ENCODE results near the gene LMOD1.

GRCh38 chr1:201964261-201964660, 17.9 kb upstream of the LMOD1 start:
- TF ChIP-seq EZH2 (IDR thresholded peaks at IDR 0.05; ENCODE audit: borderline replicate concordance, low read depth, low read length, severe bottlenecking) (no peak), POLR2A (IDR thresholded peaks at IDR 0.05; ENCODE audit: low read depth, low read length) (no peak), FOS (IDR thresholded peaks at IDR 0.05; ENCODE audit: borderline replicate concordance, insufficient read depth, low read length) (no peak), POLR2AphosphoS5 (IDR thresholded peaks at IDR 0.05; ENCODE audit: insufficient read depth, low read depth, low read length) (no peak)
- TF ChIP-seq, protein P1, sequence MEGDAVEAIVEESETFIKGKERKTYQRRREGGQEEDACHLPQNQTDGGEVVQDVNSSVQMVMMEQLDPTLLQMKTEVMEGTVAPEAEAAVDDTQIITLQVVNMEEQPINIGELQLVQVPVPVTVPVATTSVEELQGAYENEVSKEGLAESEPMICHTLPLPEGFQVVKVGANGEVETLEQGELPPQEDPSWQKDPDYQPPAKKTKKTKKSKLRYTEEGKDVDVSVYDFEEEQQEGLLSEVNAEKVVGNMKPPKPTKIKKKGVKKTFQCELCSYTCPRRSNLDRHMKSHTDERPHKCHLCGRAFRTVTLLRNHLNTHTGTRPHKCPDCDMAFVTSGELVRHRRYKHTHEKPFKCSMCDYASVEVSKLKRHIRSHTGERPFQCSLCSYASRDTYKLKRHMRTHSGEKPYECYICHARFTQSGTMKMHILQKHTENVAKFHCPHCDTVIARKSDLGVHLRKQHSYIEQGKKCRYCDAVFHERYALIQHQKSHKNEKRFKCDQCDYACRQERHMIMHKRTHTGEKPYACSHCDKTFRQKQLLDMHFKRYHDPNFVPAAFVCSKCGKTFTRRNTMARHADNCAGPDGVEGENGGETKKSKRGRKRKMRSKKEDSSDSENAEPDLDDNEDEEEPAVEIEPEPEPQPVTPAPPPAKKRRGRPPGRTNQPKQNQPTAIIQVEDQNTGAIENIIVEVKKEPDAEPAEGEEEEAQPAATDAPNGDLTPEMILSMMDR (IDR thresholded peaks at IDR 0.05; ENCODE audit: extremely low read depth in 1 of 2, insufficient read depth in 1 of 2, low read depth in 1 of 2, low read length in 2 of 2), result no peak
- TF ChIP-seq, protein P2, sequence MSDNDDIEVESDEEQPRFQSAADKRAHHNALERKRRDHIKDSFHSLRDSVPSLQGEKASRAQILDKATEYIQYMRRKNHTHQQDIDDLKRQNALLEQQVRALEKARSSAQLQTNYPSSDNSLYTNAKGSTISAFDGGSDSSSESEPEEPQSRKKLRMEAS (IDR thresholded peaks at IDR 0.05; ENCODE audit: insufficient read depth, insufficient read length), result no peak

Measured in endothelial cell of umbilical vein (primary cell).